ENCODE data around the gene MTA3.

Gene MTA3

DNA sequence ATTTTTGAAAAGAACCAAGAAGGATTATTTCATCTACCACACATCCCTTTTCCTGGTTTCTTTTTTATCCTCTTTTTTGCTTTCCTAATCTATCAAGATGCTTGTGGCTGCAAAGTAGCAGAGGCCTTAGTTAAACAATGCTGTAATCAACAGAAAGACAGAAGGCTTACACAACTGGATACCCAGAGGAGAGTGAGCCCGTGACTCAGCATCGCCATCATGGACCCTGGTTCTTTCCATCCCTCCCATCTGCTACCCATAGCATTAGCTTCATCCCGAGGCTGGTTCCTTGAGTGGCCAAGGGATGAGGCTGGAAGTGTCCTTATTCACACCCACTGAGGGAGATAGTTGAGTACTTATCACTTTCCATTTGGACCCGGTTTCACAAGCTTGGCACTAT, 231.4 kb downstream of the MTA3 start:
- TF ChIP-seq, protein P1, sequence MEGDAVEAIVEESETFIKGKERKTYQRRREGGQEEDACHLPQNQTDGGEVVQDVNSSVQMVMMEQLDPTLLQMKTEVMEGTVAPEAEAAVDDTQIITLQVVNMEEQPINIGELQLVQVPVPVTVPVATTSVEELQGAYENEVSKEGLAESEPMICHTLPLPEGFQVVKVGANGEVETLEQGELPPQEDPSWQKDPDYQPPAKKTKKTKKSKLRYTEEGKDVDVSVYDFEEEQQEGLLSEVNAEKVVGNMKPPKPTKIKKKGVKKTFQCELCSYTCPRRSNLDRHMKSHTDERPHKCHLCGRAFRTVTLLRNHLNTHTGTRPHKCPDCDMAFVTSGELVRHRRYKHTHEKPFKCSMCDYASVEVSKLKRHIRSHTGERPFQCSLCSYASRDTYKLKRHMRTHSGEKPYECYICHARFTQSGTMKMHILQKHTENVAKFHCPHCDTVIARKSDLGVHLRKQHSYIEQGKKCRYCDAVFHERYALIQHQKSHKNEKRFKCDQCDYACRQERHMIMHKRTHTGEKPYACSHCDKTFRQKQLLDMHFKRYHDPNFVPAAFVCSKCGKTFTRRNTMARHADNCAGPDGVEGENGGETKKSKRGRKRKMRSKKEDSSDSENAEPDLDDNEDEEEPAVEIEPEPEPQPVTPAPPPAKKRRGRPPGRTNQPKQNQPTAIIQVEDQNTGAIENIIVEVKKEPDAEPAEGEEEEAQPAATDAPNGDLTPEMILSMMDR (IDR thresholded peaks at IDR 0.05; ENCODE audit: low read depth, low read length) = no peak
- no peak for DNase-seq (ENCODE audit: low read depth in 2 of 2)

DNA sequence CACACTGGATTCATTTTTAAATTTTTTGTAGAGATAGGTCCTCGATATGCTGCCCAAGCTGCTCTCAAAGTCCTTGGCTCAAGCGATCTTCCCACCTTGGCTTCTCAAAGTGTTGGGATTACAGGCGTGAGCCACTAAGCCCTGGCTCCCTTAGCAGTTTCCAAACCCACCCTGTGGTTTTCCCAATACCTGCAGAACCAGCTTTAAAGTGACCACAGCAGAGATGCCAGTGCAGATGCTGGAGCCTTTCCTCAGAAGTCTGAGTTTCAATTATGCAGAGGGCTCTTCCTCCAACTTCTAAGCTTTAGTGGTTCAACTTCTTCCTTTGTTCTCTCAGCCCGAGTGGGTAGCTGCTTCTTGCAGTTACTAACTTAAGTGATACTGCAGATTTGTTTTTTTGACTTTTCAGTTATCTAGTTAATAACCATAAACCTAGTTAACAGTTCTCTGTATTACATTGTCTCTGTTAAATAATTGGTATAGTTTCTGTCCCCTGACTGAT, 232.1 kb downstream of the MTA3 start:
- TF ChIP-seq, protein P1 (IDR thresholded peaks at IDR 0.05; ENCODE audit: low read depth, low read length) = no peak
- no peak overlapping the region for H3K4me3 ChIP-seq (replicated peaks in 1 of 2; ENCODE audit: low read depth in 2 of 2, low read length in 2 of 2)
- DNase-seq (ENCODE audit: low read depth in 2 of 2) = no peak

More for the DNA sequence above, 231.4 kb downstream of the MTA3 start:
- H3K4me3 ChIP-seq (replicated peaks in 1 of 2; ENCODE audit: low read depth in 2 of 2, low read length in 2 of 2) = no peak overlapping the region

DNA sequence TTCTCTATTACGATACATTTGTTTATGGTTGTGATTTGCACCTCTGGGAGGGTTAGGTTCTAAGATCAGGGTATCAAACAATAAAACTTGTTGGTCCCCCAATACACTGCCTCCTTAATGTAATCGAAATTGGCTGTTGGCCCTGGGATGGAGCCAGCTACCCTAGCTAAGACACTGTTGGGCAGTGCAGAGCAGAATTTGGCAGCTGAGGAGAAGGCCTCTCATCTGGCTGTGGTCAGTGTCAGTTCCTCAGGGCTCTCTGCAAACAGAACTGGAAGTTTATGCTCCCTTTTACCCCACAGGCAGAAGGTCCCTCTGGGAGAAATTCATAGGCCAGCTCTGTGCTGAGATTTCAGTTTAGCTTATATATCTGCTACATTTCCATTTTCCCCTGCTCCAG, 232.5 kb downstream of the MTA3 start:
- no peak overlapping the region for H3K4me3 ChIP-seq (replicated peaks in 1 of 2; ENCODE audit: low read depth in 2 of 2, low read length in 2 of 2)
- TF ChIP-seq, protein P1 (IDR thresholded peaks at IDR 0.05; ENCODE audit: low read depth, low read length) = no peak

DNA sequence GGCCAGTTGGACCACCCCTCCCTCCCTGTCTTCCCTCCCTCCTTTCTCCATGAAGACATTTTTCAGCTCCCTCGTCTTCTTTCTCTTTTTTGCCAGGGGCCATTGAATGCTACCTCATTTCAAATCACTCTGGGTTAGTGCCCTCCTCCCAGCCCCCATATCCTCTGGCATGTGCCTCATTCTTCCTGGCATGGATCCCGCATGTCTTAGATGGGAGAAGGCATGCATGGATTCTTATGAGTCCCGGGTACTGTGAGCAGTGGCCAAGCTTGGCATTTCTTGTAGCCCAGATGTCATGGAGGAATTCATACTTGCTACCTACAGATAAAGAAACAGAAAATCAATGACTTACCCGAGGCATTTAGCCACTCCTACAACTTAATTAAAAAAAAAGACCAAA, 232.9 kb downstream of the MTA3 start:
- TF ChIP-seq, protein P1 (IDR thresholded peaks at IDR 0.05; ENCODE audit: low read depth, low read length) = no peak
- peak in 1 of 2 donors; percentile 59 for DNase-seq (ENCODE audit: low read depth in 2 of 2)
- no peak overlapping the region for H3K4me3 ChIP-seq (replicated peaks in 1 of 2; ENCODE audit: low read depth in 2 of 2, low read length in 2 of 2)

More for the DNA sequence above, 232.5 kb downstream of the MTA3 start:
- DNase-seq (ENCODE audit: low read depth in 2 of 2) = peak in 1 of 2 donors; percentile 64

DNA sequence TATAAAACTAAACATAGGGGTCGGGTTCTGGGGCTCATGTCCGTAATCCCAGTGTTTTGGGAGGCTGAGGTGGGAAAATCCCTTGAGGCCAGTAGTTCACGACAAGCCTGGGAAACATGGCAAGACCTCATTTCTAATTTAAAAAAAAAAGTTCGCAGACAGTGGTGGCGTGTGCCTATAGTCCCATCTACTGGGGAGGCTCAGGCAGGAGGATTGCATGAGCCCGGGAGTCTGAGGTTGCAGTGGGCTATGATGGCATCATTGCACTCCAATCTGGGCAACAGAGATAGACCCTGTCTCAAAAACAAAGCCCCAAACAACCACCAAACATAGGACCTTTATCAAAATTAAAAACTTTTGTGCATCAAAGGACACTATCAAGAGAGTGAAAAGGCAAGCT, 233.7 kb downstream of the MTA3 start:
- DNase-seq (ENCODE audit: low read depth in 2 of 2) = no peak
- no peak overlapping the region for H3K4me3 ChIP-seq (replicated peaks in 1 of 2; ENCODE audit: low read depth in 2 of 2, low read length in 2 of 2)
- TF ChIP-seq, protein P1 (IDR thresholded peaks at IDR 0.05; ENCODE audit: low read depth, low read length) = no peak

DNA sequence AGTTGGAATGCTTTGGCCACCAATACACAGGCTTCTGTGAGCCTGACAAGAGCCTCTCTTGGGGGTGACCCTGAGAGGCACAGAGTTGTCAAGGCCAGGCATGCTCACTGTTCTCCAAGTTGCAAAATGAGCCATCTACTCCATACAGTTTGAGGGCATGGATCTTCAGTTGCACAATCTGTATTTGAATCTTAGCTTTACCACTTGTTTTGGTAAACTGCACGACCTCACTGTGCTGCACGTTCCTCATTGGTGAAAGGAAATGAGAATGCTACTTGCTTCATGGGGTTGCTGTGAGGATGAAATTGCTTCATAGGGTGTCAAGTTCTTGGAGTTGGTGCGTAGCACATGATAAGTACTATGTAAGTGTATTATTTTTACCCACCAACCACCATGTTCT, 235.9 kb downstream of the MTA3 start:
- DNase-seq (ENCODE audit: low read depth in 2 of 2) = peak; percentile 42 to 44
- no peak overlapping the region for H3K4me3 ChIP-seq (replicated peaks in 1 of 2; ENCODE audit: low read depth in 2 of 2, low read length in 2 of 2)
- TF ChIP-seq, protein P1 (IDR thresholded peaks at IDR 0.05; ENCODE audit: low read depth, low read length) = no peak

DNA sequence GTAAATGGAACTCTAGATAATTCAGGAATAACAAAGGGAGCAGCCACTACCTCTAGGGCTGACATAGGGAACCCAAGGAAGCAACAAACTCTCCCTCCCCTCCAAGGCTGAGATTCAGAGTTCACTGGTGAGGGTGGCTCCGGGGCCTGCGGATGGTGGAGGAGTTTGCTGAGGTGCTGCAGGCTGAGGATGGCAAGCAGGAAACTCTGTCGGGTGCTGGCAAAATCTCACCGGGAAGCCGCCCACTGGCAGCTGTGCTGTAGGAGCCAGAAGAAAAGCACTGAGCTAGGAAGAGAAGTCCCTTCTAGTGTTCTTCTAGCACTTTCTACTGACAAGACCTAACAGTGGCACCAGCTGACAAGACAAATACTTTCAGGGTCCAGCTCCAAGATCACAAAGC, 236.5 kb downstream of the MTA3 start:
- DNase-seq (ENCODE audit: low read depth in 2 of 2) = no peak
- TF ChIP-seq, protein P1 (IDR thresholded peaks at IDR 0.05; ENCODE audit: low read depth, low read length) = no peak

More for the DNA sequence above, 236.5 kb downstream of the MTA3 start:
- no peak overlapping the region for H3K4me3 ChIP-seq (replicated peaks in 1 of 2; ENCODE audit: low read depth in 2 of 2, low read length in 2 of 2)

Data from cardiac fibroblast (primary cell).